ENCODE results near the gene COPB1.

Gene COPB1

GRCh38 chr11:14446701-14447169 lies 52.9 kb downstream of the COPB1 start:
- no peak for DNase-seq
- intact Hi-C loops (cut with DNase I) = no loop called here

DNA sequence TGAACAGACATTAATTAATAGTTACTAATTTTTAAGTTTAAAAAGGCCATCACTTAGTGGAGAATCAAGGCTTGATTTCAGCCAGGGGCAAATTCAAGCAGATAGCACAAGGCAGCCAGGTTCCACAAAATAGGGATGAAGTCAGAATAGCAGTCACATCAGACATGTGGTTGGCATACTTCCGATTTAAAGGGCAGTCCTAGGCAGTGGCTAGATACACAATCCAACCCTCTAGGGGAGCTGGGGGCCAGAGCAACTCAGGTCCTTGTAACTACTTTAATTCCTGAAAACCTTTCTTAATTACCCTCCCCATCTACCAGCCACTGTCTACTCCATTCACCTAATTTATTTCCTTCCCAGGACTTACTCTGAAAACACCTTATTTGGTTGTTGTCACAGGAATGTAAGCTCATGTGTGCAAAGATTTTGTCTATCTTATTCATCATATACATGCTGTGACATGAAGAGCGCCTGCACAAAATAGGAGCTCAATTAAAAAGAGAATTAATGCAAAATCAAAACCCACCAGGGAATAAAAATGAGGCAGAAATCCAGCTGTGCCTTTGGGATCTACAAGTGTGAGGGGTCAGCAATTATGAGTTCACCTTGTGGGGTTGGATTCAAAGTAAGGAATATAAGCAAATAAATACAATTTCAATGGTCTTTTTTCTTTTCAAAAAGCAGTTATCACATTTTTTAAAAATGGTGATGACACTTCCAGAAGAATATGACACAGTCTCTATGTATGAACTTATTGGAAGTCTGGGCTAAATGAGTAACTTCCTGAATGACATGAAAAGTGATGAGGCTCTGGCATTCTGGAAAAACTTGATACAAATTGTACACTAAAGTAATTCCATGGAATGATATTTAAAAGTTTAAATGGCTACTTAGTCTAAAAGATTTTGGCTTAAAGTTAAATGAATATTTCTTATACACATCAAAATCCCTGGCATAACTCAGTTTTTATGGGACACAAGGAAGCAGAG lies 53.8 kb downstream of the COPB1 start:
- no peak for DNase-seq
- intact Hi-C loops (cut with DNase I) = no loop called here

GRCh38 chr11:14444441-14445189 lies 55.0 kb downstream of the COPB1 start:
- DNase-seq = no peak
- intact Hi-C loops (cut with DNase I) = no loop called here

GRCh38 chr11:14443638-14444037 lies 56.0 kb downstream of the COPB1 start:
- peak in 15 of 42 donors; percentile 7 to 64 (median 34) for DNase-seq
- intact Hi-C loops (cut with DNase I) = no loop called here

DNA sequence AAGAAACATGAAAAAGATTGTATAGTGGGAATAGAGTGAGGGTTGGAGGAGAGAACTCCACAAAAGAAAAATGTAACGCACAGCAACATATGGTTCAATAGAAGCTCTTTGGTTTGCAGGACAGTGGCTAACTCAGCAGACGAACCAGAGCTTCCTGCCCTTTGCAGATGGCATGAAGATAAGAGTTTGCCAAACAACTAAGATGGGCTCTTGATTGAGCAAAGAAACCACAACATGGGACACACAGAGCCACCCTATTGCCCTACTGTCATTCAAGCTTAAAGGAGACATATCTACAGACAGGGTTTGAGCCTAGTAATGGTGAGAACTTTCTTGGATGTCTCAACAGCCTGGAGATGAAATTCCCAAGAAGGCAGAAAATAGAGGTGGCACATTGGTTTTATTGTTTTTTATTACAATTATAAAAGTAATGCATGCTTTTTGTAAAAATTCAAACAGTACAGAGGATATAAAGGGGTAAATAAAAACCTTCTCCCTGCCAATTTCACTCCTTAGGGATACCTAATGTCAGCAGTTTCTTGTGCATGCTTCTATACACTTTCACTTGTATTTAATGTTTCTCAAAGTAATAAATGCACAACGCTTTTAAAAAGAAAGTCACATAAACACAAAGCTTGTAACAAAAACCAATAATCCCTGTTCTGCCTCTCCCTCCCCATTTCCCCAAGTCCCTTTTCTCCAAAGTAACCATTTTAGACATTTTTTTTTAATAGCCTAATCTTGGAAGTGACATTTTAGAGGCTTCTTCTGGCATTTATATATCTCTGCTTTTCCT lies 63.7 kb downstream of the COPB1 start:
- intact Hi-C loops (cut with DNase I) = no loop called here
- DNase-seq = no peak

- intact Hi-C loops (cut with DNase I) = no loop called here
- no peak for DNase-seq
Observed at GRCh38 chr11:14425621-14426020, 74.0 kb downstream of the COPB1 start.

GRCh38 chr11:14424096-14424495 lies 75.5 kb downstream of the COPB1 start:
- no peak for DNase-seq
- intact Hi-C loops (cut with DNase I) = no loop called here

DNA sequence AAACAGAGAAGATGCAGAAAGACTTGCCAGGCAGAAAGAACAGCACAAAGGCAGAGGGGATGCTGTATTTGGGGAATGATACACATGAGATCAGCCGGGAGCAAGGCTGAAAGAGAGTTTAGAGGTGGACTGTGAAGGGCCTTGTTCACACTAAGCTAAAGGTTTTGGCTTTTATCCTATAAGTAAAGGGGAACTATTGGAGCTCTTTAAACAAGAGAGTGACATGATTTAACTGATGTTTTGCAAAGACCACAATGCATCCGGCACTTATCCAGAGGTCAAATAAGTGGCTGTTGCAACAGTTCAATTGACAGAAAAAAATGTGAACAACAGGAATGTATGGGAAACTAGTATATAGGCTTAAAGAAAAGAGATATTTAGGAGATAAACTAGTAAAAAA lies 76.0 kb downstream of the COPB1 start:
- intact Hi-C loops (cut with DNase I) = no loop called here

DNA sequence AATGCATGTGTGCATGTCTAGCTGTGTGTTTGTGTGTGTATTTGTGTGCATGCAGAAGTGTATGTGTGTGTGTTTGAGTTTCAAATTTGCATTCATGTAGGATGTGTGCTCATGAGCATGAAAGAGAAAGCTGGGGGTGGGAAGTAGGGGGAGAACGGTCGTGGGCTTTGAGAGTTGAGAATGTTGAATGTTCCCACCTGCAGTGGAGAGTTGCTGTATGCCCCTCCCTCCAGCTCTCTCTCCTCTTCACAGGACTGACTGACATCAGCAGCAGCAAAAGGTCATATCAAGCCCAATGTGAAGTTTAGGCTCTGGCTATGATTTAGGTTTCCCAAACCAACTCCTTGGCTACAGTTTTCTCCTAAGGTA lies 76.8 kb downstream of the COPB1 start:
- no peak for DNase-seq
- intact Hi-C loops (cut with DNase I) = no loop called here

More for the DNA sequence above, 76.0 kb downstream of the COPB1 start:
- no peak for DNase-seq

DNA sequence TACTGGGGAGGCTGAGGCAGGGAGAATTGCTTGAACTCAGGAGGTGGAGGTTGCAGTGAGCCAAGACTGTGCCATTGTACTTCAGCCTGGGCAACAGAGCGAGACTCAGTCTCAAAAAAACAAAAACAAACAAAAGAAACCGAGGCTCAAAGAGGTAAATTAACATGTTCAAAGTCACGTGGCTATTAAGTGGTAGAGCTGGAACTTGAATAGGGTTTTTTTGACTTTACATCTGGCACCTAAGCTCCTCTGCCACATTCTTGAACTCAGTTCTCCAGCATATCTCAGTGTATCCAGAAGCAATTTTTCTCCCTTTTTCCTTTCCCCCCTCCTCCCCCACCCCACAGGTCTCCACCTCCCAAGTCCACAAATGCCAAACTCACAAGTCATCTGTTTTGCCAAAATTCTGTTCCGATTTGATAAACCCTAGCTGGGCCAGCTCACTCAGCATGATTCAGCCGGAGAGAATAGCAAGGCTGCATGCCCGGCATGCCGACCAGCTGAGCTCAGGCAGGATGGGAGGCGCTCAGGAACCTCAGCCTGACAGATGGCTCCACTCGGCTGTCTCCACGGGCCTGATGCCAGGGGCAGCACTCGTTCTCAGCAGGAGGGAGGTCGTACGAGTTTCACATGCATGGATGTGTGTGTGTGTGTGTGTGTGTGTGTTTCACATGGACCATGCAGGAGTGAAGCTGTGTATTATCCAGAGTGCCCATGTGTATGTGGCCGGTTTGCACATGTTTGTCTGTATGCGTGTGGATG lies 77.4 kb downstream of the COPB1 start:
- DNase-seq = peak in 38 of 42 donors; percentile 3 to 73 (median 34)
- intact Hi-C loops (cut with DNase I) = no loop called here

DNA sequence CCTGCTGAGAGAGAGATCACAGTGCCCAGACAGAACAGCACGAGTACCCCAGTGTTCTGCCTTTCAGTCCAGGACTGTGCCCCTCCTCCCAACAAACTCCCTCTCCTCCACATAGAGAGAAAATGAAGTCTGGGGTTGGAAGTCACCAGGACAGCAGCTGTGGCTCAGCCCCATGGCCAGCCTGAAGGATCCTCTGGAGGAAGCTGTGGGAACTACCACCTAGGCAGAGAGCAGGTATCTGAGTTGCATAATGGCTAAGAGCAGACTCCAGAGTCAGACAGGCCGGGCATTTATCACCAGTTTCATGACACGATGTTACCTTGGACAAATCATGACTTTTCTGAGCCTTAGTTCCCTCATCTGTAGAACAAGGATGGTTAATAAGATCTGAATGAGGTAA lies 79.4 kb downstream of the COPB1 start:
- no peak for DNase-seq
- intact Hi-C loops (cut with DNase I) = no loop called here

DNA sequence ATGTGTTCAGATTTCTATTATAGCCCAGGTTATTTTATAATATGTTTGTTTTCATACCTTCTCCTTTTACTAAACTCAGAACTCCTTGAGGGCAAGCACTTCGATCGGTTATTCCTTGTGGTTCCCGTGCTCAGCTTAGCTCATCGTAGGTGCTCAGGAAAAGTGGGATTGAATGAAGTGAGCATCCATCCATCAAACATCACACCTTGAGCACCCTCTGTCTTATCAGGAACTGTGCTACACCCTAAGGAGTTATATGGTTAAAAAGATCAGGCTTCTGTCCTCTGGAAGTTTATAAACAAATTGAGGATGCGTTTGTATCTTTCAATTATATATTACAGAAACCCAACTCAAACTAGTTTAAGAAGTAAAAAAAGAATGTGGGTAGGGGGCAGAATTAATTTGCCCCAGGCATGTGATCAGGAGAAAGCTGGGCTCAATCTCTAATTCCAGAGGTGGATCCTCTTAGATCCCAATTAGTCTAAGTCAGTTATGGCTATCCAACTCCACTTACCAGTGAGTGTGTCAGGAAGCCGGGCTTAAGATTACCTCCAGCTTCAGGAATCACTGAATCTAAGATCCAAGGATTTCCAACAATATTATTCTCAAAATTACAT lies 80.7 kb downstream of the COPB1 start:
- DNase-seq = peak in 3 of 42 donors; percentile 9 to 15 (median 11)
- intact Hi-C loops (cut with DNase I) = no loop called here

DNA sequence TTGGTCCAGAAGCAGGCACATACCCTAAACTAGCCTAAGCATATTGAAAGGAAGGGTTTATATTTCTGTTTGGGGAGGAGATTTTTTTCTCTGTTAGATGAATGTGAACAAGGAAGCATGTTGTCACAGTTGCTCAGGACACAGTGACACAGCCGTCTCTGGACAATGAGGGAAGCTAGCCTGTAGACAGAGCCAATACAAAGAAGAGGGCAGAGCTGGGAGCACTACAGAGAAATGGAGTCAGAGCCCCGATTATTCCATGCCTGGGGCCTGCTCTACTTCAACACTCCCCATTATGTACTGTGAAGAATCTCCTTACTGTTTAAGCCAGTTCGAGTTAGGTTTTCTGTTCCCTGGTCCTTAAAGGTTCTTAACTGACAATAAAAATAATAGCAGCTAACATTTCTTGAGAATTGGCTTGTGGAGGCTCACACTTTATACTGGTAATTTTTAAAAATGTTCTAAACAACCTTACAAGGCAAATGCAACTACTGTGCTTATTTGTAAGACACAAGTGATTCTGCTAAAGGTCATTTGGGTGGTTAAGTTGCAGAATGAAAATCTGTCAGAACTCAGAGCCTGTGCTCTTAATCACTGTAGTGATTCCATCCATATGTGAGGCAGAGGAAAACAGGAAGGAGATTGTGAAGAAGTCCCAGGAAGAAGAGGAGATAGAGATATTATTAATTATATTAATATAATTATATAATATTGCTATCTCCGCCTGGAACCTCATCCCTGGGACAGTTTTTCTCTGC lies 81.8 kb downstream of the COPB1 start:
- DNase-seq = peak in 5 of 42 donors; percentile 6 to 32 (median 21)
- intact Hi-C loops (cut with DNase I) = no loop called here

- intact Hi-C loops (cut with DNase I) = no loop called here
- no peak for DNase-seq
Observed at GRCh38 chr11:14417186-14417585, 82.4 kb downstream of the COPB1 start.

- intact Hi-C loops (cut with DNase I) = no loop called here
- peak in 4 of 42 donors; percentile 6 to 39 (median 17) for DNase-seq
Observed at GRCh38 chr11:14414470-14415461, 84.8 kb downstream of the COPB1 start.
